ENCODE measurements around the gene CYB5D1.
"Not testable (repeated sequence)": the region's sequence is repeated elsewhere in the genome, so short reads cannot be mapped to it uniquely, and the experiment has no call there.

CYB5D1 gene

DNA sequence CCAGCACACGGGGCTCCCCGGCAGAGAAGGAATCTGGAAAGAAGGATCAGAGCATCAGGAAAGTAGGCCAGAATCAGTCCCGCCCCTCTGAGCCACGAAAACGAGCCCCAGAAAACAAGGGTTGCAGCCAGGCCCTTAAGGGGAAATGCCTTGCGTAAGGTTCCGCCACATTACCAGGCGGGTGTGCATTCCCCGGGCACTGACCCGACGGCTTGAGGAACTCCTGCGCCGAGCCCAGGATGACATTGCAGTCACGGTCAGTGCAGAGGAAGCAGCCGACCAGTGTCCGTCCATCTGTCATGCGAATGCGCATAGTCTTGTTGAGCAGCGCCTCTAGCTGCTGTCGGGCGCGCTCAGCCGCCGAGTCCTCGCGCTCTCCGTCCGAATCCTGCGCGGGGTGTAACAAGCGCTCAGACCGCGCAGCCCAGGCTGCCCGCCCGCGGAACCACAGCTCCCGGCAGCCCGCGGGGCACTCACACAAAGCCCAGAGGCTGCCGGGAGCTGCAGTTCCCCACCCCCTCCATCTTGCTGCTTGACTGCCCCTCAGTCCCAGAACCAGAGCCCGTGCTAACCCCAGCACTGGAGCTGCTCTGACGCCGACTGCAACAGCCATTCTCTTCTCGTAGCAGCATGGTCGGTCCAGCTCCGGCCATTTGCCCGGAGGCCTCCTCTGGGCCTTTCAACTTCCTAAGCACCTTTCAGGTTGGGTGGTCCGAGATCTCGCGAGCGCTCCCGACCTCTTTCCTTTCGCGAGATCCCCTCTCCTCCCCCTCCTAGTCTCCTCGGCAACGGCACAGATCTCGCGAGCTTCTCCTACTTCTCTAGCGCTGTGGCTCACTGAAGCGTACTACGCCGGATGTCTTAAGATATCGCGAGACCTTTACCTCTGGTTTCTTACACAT lies 741 bp upstream of the CYB5D1 start, which contains the start of gene NAA38:
NAA38 (minus strand) TSS at position 749 of the 902 bp plus-strand sequence; CDS start at position 653, 96 bp downstream.
- DNase-seq, result peak; percentile 99

DNA sequence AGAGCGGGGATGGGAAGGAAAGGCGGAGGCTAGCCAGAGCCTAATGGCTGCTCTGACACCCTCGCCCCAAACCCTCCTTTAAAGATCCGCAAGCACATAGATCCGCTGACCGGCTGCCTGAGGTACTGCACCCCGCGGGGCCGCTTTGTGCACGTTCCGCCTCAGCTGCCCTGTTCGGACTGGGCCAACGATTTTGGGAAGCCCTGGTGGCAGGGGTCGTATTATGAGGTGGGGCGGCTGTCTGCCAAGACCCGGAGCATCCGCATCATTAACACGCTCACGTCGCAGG lies 663 bp downstream of the CYB5D1 start:
- no peak for DNase-seq

DNA sequence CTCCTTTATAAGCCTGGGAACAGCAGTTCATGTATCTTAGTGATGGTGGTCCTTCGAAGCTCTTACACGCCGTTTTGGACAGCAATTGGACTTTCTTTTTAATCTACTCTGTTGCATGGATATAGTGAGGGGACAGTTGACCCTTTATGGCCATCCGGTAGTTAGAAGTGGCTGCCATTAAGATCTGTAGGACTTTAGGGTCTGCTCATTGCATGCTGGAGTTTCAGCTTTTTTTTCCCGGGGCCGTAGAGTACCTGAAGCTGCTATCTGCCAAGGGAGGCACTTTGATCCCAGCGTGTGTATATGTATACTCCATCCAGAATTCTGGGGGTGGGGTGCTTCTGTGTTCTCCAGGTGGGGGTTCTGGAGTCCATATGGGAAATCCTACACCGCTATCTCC lies 1.2 kb downstream of the CYB5D1 start:
- DNase-seq, result no peak

DNA sequence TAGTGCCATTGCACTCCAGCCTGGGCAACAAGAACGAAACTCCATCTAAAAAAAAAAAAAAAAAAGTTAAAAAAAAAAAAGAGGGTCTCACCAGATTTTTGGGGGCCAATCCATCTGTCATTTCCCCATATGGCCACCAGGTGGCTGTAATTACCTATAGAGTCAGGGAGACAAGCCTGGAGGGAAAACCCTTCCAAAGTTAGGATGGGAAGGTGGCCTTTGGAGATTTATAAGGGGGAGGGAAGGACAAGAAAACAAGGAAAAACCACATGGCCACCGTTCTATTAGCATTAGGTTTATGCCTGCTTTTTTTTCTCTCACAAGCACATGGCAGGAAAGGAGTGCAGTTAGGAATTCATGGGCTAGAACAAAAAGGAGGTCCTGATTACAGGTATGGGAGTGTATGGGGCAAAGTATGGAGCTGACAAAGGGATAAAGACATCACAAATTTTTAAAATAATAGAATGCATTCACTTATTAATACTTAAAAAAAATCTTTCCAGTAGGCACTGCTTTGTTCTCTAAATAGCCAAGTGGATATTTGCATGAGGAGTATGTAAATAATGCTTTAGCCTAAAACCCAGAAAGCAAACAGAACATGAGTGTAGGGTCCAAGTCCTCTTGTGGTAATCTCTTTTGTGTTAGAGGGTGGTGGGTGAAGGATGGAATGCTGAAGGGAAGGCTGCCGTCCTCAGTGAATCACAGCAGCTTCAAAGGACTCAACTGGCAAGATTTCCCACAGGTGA lies 5.1 kb downstream of the CYB5D1 start:
- DNase-seq, result no peak

DNA sequence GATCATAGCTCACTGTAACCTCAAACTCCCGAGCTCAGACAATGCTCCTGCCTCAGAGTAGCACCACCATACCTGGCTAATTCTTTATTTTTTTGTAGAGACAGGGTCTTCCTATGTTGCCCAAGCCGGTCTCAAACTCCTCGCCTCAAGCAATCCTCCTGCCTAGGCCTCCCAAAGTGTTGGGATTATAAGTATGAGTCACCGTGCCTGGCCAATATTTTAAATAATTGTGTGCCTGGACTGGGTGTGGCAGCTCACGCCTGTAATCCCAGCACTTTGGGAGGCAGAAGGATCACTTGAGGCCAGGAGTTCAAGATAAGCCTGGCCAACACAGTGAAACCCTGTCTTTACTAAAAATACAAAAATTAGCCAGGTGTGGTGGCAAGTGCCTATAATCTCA lies 6.6 kb downstream of the CYB5D1 start:
- not testable (repeated sequence) for DNase-seq

DNA sequence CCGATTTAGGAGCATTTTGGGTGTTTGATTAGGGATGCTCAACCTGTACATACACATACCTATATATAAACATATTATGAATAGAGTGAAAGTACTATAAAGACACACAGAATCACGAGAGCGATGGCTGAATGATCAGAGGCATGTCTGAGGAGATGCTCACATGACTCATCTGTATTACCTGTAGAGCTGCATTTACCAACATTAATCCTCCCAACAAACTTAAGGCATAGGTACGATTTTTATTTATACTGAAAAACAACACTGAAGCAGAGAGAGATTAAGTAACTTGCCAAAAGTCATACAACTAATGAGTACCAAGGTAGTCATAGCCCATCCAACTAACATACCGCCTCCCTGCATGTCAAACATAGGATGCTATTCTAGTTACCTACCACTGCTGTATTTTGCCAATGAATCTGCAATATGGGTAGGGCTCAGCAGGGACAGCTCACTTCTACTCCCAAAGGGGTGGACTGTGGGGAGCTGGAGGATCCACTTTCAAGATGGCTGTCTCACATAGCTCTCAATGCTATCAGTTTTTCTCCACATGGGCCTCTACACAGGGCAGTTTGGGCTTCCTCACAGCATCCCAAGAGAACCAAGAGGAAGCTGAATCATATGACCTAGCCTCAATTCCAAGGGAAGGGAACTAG lies 7.3 kb downstream of the CYB5D1 start:
- no peak for DNase-seq

DNA sequence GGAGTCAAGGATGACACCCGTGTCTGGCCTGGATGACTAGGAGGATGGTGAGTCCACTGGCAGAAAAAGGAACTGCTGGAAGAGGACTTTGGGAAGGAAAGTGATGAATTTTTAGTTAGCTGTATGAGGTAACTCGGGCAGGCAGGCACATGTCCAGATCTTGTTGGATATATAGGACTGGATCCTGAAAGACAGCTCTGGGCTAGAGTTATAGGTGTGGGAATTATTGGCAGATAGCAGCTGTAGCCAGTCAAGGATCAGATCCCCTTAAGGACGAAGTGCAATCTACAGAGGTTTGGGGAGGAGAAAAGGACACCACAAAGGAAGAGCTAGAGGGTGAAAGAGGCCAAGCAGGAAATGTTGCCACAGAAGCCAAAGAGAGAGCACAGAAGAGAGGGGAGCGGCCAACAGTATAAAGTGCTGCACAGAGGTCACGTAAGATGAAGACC lies 10.1 kb downstream of the CYB5D1 start:
- no peak for DNase-seq

DNA sequence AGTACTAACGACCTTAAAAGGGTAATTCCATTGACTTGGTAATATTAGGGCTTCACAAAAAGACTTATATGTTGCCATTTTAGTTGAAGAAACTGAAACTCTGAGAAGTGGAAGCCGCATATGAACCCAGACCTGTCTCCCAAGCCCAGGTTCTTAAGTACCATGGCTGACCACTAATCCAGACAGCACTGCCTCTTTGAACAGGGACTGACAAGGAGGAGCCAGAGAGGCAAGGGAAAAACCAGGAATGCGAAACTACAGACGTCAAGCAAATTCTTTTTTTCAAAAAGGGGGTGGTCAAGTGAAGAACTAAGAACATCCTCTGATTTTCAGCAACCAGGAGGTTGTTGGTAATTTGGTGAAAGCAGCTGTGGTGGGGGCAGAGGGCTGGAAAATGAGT lies 15.2 kb downstream of the CYB5D1 start:
- DNase-seq, result no peak

DNA sequence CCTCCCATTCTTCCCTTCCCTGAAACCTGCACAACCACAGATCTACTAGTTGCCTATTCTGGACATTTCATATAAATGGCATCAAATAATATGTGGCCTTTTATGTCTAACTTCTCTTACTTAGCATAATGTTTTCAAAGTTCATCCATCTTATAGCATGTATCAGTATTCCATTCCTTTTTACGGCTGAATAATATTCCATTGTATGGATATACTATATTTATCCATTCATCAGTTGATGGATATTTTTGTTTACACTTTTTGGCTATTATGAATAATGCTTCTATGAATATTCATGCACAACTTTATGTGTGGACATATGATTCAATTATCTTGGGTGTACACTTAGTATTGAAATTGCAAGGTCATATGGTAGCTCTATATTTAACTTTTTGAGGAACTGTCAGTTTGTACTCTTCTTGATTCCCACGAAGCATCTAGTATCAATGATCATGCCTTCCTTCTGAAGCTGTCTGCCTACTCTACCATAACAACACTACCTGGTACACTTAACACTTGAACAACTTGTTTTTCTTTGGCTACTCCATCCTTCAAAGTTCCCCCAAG lies 18.1 kb downstream of the CYB5D1 start:
- DNase-seq, result no peak

DNA sequence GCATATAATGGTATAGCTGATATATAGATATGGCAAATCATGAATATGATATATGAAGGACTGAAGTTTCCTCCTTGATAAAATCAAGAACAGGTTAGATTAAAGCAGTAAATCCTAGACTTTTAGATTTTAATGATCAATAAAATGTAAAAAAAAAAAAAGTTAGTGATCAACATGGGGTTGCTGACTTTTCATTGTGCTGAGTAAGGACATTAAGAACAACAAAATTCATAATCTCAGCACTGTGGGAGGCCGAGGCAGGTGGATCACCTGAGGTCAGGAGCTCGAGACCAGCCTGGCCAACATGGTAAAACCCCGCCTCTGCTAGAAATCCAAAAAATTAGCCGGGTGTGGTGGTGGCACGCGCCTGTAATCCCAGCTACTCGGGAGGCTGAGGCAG lies 20.4 kb downstream of the CYB5D1 start:
- DNase-seq, result no peak

DNA sequence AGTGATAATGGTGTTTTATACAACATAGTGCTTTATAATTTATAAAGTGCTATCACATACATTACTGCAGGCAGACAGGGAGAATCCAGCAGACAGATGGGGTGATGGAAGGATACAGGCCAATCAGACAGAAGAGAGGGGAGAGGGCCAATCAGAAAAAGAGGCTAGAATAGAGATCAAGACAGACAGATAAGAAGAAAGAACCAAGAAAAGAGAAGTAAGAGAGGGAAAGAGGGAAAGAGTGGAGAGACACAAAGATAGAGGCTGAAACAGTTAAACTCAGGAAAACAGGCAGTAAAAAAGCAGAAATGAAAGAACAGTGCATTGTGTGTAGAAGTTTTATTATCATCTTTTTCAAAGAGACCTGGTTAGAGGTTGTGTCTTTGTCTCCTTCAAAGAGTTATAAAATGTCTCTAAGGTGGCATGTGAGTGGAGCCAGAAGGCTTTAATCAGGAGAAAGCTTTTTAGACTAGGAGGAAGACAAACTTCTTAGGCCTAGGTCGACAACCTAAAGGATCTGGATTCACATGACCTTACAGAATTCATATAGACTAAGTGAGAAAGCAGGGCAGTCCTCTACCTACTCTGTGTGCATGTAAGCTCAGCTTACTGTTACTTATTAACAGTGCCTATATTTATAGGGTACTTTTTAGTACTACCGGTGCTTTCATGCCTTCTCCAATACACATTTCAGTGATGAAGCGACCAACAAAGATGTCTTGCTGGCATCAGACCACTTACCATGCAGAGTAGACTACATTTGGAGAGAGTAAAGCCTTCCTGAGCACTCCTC lies 22.5 kb downstream of the CYB5D1 start:
- DNase-seq, result no peak

DNA sequence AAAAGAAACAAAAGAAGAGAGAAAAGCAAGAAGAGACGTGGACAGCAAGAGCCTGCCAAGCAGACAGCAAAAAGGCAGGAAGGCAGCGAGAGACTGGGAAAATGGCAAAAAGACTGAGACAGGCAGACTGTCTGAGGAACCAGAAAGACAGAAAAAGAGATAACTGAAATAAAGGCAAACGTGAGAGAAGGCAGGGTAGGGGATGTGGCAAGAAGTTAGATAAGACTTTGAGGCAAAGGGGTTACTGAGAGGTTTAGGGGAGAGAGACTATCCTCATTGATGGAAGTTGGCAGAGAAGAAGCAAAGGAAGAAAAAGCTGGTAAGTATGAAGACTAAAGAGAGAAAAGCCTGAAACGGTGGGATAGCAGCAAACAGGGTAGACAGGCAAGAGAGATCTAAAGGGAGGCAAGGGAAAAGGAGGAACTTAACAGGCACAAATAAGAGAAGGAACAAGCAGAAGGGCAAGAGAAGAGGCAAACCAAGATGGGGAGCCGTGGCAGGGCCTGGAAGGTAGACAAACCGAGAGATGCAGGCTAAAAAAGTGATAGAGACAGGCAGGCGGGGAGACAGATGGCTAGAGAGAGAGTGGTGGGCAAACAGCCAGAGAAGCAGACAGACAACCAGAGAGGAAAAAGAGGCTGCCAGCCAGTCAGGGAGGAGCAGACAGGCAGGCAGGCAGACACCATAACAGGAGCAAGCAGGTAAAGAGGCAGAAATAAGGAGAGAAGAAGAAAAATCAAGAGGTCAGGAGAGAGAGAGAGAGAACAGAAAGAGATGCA lies 23.7 kb downstream of the CYB5D1 start:
- DNase-seq, result no peak

DNA sequence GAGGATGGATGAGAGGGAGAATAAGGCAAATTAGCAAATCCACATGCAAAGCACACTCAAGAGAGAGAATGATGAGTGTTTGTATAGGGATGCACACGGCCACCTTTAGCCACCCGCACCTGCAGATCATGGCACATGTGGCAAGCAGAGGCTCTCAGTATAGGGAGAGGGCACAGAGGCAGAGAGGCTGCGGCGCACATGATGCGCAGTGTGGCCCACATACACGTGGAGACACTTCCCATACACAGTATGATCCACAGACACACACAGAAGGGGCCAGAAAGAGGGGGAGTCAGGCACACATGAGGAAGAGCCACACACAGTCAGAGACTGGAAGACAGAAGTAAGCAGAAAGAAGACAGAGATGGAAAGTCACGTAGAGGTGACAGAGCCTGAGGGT lies 24.3 kb downstream of the CYB5D1 start:
- DNase-seq, result no peak

DNA sequence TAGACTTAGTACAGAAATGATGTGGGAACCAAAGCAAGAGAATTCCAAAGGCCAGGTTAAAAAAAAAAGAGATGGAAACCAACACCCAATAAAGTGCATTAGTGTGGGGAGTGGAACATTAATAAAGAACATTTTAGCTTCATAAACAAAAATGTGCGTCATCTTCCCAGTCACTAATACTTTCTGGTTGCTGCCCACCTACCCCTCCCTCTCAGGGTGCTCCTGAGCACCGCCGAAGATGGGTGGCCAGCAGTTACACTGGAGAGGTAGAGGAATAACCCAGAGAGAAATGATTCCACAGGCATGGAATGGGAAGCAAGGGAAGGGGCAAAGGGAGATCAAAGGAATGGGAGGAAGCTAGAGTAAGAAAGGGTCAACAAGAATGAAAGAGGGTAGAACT lies 24.8 kb downstream of the CYB5D1 start:
- no peak for DNase-seq

DNA sequence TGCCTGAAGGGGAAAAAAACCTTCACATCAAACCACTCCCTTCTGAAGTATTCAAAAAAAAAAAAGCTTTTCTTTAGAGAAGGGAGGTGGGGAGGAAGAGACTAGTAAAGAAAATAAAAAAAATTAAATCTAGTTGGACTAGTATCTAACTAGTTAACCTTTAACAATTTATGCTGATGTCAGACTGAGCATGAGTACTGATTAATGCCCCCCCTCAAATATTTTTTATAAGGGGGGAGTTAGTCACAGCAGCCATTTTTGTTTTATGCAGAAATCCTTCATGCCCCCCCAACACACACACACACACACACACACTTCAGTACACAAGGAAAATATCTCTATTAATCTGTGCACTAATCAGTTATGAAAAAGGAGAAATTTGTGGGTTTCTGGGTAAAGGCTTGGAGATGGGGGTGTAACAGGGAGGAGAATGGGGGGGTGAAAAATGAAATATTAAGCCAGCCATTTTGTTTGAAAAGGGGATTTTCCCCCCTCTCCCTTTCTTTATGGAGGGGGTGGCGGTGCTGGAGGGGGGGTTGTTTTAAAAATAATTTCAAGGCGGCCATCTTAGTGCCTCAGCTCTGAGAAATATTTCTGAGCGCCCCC lies 26.1 kb downstream of the CYB5D1 start:
- DNase-seq, result no peak

DNA sequence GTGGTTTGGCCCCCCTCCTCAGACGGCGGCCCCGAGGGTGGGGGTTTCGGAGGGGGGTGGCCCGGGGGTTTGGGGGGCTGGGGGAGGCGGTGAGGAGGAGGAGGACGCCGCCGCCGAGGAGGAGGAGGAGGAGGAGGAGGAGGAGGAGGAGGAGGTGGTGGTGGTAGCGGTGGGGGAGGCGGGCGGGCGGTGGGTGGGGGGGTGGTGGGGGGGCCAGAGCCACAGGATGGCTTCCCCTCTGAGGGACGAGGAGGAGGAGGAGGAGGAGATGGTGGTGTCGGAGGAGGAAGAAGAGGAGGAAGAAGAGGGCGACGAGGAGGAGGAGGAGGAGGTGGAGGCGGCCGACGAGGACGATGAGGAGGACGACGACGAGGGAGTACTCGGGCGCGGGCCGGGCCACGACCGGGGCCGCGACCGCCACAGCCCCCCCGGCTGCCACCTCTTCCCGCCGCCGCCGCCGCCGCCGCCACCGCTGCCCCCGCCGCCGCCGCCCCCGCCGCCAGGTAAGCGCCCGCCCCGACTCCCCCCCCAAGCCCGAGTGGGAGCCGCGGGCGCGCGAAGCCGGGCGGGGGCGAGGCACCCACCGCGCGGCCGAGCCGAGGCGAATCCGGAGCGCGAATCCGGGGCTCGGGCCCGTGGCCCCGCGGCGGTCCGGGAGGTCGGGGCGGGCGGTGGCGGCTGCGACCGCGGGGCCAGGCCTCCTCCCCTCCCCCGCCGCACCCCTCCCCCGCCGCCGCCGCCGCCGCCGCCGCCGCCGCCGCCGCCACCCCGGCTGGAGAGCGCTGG lies 27.0 kb downstream of the CYB5D1 start:
- no peak for DNase-seq

DNA sequence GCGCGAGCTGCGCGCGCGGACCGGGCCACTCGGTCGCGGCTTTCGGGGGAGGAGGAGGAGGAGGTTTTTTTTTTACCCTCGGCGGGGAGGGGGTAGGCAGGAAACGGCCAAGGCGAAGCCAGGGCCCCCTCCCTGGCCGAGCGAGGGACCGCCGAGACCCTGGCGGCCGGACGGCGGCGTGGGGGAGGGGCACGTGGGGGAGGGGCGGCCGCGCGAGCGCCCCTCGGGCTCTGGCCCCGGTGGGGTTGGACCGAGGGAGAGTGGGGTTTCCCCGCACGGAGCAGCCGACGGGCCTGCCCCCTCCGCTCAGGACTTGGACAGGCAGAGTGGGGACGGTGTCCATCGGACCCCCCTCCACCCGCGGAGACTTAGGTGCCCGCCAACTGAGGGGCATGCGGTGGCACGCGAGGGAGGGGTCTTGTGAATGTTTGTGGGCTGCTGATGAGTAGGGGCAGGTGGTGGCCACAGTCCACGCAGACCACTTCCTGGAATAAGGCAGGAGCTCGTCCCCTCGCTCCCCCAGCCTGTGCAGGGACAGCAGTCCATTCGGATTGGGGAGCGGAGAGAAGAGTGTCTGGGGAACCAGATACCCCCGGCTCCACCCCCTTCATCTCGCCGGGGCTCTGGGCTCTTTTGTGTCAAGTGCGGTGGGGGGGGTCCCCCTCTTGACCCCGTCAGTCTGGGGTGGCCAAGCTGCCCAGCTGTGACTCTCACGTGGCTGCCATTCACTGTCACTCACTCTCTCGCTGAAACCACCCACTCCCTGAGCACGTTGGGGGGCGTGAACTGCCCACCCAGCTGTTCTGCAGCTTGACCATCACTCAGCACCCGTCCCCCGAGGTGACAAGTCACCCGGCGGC lies 27.8 kb downstream of the CYB5D1 start:
- DNase-seq, result no peak

DNA sequence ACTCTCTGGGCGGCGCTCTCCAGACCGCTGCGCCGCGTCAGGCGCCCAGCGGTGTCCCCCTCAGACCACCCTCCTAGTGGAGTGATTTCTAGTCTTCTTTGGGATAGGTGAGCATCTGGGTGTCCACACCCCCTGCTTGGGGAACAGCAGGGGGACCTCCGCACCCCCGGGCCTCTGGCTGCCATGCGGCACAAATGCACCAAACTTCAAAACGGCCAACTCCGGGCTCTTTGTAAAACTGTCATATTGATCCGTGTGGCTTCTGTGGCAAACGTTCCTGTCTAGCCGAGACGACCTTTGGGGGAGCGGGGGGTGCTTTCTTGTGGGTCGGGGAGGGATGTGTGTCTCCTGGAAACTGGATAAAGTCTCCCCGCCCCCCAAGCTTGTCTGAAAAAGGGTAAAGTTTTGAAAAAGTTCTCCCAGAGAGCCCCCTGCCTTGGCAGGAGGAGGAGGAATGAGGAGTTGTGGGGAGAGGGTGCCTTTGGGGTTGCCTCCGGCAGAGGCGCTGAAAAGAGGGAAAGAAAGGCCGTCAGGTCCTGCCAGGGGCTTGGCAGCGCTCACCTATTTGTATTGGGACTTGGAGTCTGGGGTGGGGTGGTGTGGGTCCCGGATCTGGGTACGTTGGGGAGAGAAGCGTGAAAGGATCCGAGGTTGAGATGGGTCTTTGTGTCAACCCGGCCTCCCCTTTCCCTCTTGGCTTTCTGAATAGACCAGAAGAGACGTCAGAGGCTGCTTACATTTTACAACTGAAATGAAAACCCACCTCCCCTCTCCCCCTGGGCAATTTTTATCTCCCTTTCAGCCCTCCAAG lies 28.6 kb downstream of the CYB5D1 start:
- no peak for DNase-seq

Measured in NCI-H1436 treated with DMSO at 0.1 percent for 48 hours (cell line).